Measurements from ENCODE around the gene ZNF536. TPM values are rescaled to one million over a fixed set of nuclear protein-coding genes. Genes with fewer than 3 reads are reported as not detected.

ZNF536 gene
- total and polyA plus RNA-seq, 2 donors (not counting 1 experiment from before 2014, with no cell fraction given) = 0.50 TPM; not detected in 1

DNA sequence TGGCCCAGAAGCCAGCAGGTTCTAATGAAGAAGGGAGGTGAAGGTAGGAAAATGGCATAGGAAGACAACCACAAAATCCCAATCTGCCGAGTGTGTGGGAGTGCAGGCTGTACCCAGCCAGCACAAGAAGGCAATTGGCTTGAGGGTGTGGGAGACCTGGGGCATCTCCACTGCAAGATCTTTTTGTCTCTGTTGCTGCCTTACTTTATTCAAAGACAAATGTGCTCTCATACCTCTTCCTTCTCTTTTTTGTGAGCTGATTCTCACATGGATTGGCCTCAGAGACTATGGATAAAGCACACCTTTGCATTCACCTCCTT, 183.6 kb downstream of the ZNF536 start:
- no peak for DNase-seq (ENCODE audit: low read depth in 2 of 2)
- no peaks in the 10 kb centered on the region for H3K27me3 ChIP-seq (ENCODE audit: control insufficient read depth, insufficient read depth, low read length)
- H3K4me2 ChIP-seq (ENCODE audit: extremely low read depth, insufficient read depth, low read length) = no peak overlapping the region
- H2AFZ ChIP-seq (ENCODE audit: low read length) = no peak overlapping the region
- H3K4me3 ChIP-seq (replicated peaks in 1 of 4; ENCODE audit: control extremely low read depth in 1 of 4, insufficient read depth in 1 of 4, low read depth in 3 of 4, low read length in 4 of 4) = no peak overlapping the region
- no peaks in the 10 kb centered on the region for H3K36me3 ChIP-seq (ENCODE audit: control insufficient read depth, insufficient read depth, low read length)
- no peaks in the 10 kb centered on the region for H3K9me3 ChIP-seq (ENCODE audit: control insufficient read depth, insufficient read depth, low read depth, low read length)
- H3K9ac ChIP-seq (ENCODE audit: insufficient read depth, low read length) = no peak overlapping the region
- H3K27ac ChIP-seq (ENCODE audit: insufficient read depth, low read length) = no peak overlapping the region
- H3K79me2 ChIP-seq (ENCODE audit: control insufficient read depth, insufficient read depth, low read length) = no peaks in the 10 kb centered on the region
- H4K20me1 ChIP-seq (ENCODE audit: control insufficient read depth, extremely low read depth, insufficient read depth, low read length) = no peaks in the 10 kb centered on the region
- no peak for TF ChIP-seq EZH2 (IDR thresholded peaks at IDR 0.05; ENCODE audit: low read length, missing control alignments)
- TF ChIP-seq, protein P1, sequence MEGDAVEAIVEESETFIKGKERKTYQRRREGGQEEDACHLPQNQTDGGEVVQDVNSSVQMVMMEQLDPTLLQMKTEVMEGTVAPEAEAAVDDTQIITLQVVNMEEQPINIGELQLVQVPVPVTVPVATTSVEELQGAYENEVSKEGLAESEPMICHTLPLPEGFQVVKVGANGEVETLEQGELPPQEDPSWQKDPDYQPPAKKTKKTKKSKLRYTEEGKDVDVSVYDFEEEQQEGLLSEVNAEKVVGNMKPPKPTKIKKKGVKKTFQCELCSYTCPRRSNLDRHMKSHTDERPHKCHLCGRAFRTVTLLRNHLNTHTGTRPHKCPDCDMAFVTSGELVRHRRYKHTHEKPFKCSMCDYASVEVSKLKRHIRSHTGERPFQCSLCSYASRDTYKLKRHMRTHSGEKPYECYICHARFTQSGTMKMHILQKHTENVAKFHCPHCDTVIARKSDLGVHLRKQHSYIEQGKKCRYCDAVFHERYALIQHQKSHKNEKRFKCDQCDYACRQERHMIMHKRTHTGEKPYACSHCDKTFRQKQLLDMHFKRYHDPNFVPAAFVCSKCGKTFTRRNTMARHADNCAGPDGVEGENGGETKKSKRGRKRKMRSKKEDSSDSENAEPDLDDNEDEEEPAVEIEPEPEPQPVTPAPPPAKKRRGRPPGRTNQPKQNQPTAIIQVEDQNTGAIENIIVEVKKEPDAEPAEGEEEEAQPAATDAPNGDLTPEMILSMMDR (conservative IDR thresholded peaks at IDR 0.05 in 1 of 2, IDR thresholded peaks at IDR 0.05 in 1 of 2; ENCODE audit: low read depth in 1 of 2, low read length in 2 of 2) = no peak
- H3K4me1 ChIP-seq (ENCODE audit: control insufficient read depth, extremely low read depth, insufficient read depth, low read length) = no peaks in the 10 kb centered on the region

DNA sequence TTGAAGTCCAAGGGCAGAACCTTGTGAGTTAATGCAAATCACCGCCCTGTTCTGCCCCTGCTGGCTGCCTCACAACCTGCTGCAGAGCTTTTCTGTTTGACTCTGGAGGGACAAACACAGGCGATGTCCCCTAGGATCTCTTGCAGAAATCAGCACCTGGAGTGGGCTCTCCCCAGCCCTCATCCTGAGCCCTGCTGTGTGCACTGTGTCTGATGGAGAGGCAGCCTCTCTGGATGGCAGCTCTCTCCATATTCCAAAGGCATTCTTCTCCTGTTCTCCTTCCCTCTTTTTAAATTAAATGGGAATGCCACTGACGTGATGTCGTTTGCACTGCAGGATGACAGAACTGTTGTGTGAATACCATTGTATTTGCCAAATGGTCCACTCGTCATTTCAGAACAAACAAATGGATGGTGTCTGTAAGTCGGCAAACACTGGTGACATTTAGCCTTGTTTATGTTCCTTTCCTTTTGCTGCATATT, 184.1 kb downstream of the ZNF536 start:
- H3K9me3 ChIP-seq (ENCODE audit: control insufficient read depth, insufficient read depth, low read depth, low read length) = no peaks in the 10 kb centered on the region

GRCh38 chr19:30557212-30557611, 185.0 kb downstream of the ZNF536 start:
- Histone ChIP-seq H3K9ac (ENCODE audit: insufficient read depth, low read length) (no peak overlapping the region), H3K27ac (ENCODE audit: insufficient read depth, low read length) (no peak overlapping the region), H3K27me3 (ENCODE audit: control insufficient read depth, insufficient read depth, low read length) (no peaks in the 10 kb centered on the region), H3K4me1 (ENCODE audit: control insufficient read depth, extremely low read depth, insufficient read depth, low read length) (no peaks in the 10 kb centered on the region), H4K20me1 (ENCODE audit: control insufficient read depth, extremely low read depth, insufficient read depth, low read length) (no peaks in the 10 kb centered on the region), H2AFZ (ENCODE audit: low read length) (no peak overlapping the region), H3K9me3 (ENCODE audit: control insufficient read depth, insufficient read depth, low read depth, low read length) (no peaks in the 10 kb centered on the region), H3K4me3 (replicated peaks in 1 of 4; ENCODE audit: control extremely low read depth in 1 of 4, insufficient read depth in 1 of 4, low read depth in 3 of 4, low read length in 4 of 4) (no peak overlapping the region), H3K36me3 (ENCODE audit: control insufficient read depth, insufficient read depth, low read length) (no peaks in the 10 kb centered on the region), H3K79me2 (ENCODE audit: control insufficient read depth, insufficient read depth, low read length) (no peaks in the 10 kb centered on the region), H3K4me2 (ENCODE audit: extremely low read depth, insufficient read depth, low read length) (no peak overlapping the region)
- no peak for DNase-seq (ENCODE audit: low read depth in 2 of 2)
- no peak for TF ChIP-seq EZH2 (IDR thresholded peaks at IDR 0.05; ENCODE audit: low read length, missing control alignments)
- TF ChIP-seq, protein P1 (conservative IDR thresholded peaks at IDR 0.05 in 1 of 2, IDR thresholded peaks at IDR 0.05 in 1 of 2; ENCODE audit: low read depth in 1 of 2, low read length in 2 of 2) = no peak

More for the DNA sequence above, 184.1 kb downstream of the ZNF536 start:
- TF ChIP-seq EZH2 (IDR thresholded peaks at IDR 0.05; ENCODE audit: low read length, missing control alignments) = no peak
- TF ChIP-seq, protein P1 (conservative IDR thresholded peaks at IDR 0.05 in 1 of 2, IDR thresholded peaks at IDR 0.05 in 1 of 2; ENCODE audit: low read depth in 1 of 2, low read length in 2 of 2) = no peak
- H2AFZ ChIP-seq (ENCODE audit: low read length) = no peak overlapping the region
- no peak overlapping the region for H3K4me3 ChIP-seq (replicated peaks in 1 of 4; ENCODE audit: control extremely low read depth in 1 of 4, insufficient read depth in 1 of 4, low read depth in 3 of 4, low read length in 4 of 4)
- H3K36me3 ChIP-seq (ENCODE audit: control insufficient read depth, insufficient read depth, low read length) = no peaks in the 10 kb centered on the region
- H3K27me3 ChIP-seq (ENCODE audit: control insufficient read depth, insufficient read depth, low read length) = no peaks in the 10 kb centered on the region
- no peaks in the 10 kb centered on the region for H4K20me1 ChIP-seq (ENCODE audit: control insufficient read depth, extremely low read depth, insufficient read depth, low read length)
- no peak overlapping the region for H3K9ac ChIP-seq (ENCODE audit: insufficient read depth, low read length)
- DNase-seq (ENCODE audit: low read depth in 2 of 2) = no peak
- H3K79me2 ChIP-seq (ENCODE audit: control insufficient read depth, insufficient read depth, low read length) = no peaks in the 10 kb centered on the region
- no peak overlapping the region for H3K27ac ChIP-seq (ENCODE audit: insufficient read depth, low read length)
- H3K4me1 ChIP-seq (ENCODE audit: control insufficient read depth, extremely low read depth, insufficient read depth, low read length) = no peaks in the 10 kb centered on the region
- no peak overlapping the region for H3K4me2 ChIP-seq (ENCODE audit: extremely low read depth, insufficient read depth, low read length)
